OCI-LY7 (cell line): Measurements from ENCODE around the gene PTRH2.

ENCODE experiments used
- CTCF ChIP-seq: fragments of 200-600 bp; sonication (generic); conservative IDR thresholded peaks from 2 replicates; pipeline ENCODE4 v1.5.1; 2014; ENCODE audit warnings: mild to moderate bottlenecking, antibody characterized with exemption, low read length, moderate library complexity, mixed read lengths
- EZH2phosphoT487 ChIP-seq: fragments of 200-600 bp; sonication (generic); IDR thresholded peaks from 2 replicates; pipeline ENCODE4 v1.6.1; 2018; ENCODE audit warnings: low read depth, borderline replicate concordance, mild to moderate bottlenecking, mixed run types, antibody characterized with exemption, low read length, moderate library complexity, mixed read lengths

DNA sequence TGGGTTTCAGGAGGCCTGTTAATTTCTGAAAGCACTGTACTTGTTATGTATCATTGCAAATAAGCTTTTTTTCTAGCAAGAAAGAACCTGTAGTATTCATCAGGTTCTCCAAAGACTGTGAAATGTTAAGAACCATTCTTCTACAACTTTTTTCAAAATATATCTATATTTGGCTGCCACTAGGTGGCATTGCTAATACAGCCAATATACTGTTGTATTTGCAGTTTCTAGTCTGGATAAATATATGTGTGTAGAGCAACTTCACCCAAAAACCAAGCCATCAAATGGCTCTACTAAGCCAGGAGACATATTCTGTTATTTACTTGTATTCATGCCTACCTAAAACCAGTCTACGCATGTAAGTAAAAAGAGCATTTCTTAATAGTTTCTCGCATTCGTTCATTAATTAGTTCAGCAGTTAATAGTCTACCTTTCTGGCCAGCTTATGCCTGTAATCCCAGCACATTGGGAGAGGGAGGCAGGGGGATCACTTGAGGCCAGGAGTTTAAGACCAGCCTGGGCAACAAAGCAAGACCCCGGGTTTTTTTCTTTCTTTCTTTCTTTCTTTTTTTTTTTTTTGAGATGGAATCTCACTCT, 39.7 kb upstream of the PTRH2 start:
- TF ChIP-seq CTCF (peak; percentile 95), EZH2phosphoT487 (no peak)
